HG02840 (cell line): Measurements from ENCODE around the gene SERPINA3.

Source experiments
- ATAC-seq: cut with Tn5 transposase; IDR thresholded peaks from one replicate; pipeline ENCODE4 v1.9.1; 2021; ENCODE audit warnings: mild to moderate bottlenecking, moderate library complexity, moderate number of reproducible peaks; ENCODE audit not compliant: unreplicated experiment, low FRiP score

The SERPINA3 gene

GRCh38 chr14:94612580-94613554 lies 676 bp downstream of the SERPINA3 start:
- ATAC-seq: no peak

GRCh38 chr14:94613720-94614644 lies 1.8 kb downstream of the SERPINA3 start:
- no peak for ATAC-seq

GRCh38 chr14:94614802-94615201 lies 2.6 kb downstream of the SERPINA3 start:
- no peak for ATAC-seq

- ATAC-seq: no peak
Measured at GRCh38 chr14:94615254-94615653, 3.1 kb downstream of the SERPINA3 start.

GRCh38 chr14:94615823-94616570 lies 3.8 kb downstream of the SERPINA3 start:
- no peak for ATAC-seq

GRCh38 chr14:94617366-94617941 lies 5.3 kb downstream of the SERPINA3 start:
- no peak for ATAC-seq

- ATAC-seq: no peak
Measured at GRCh38 chr14:94617988-94618822, 6.0 kb downstream of the SERPINA3 start.

- no peak for ATAC-seq
Measured at GRCh38 chr14:94619297-94619696, 7.1 kb downstream of the SERPINA3 start.

- ATAC-seq: no peak
Measured at GRCh38 chr14:94620597-94620996, 8.4 kb downstream of the SERPINA3 start.

- no peak for ATAC-seq
Measured at GRCh38 chr14:94621358-94622134, 9.4 kb downstream of the SERPINA3 start.

GRCh38 chr14:94622653-94623421 lies 10.6 kb downstream of the SERPINA3 start:
- ATAC-seq: no peak

- no peak for ATAC-seq
Measured at GRCh38 chr14:94623422-94623809, 11.2 kb downstream of the SERPINA3 start.

GRCh38 chr14:94623856-94624499 lies 11.8 kb downstream of the SERPINA3 start:
- no peak for ATAC-seq

- no peak for ATAC-seq
Measured at GRCh38 chr14:94624537-94625352, 12.6 kb downstream of the SERPINA3 start.

GRCh38 chr14:94625353-94625635 lies 13.1 kb downstream of the SERPINA3 start:
- no peak for ATAC-seq

- ATAC-seq: no peak
Measured at GRCh38 chr14:94628578-94628977, 16.4 kb downstream of the SERPINA3 start.

GRCh38 chr14:94630396-94630795 lies 18.2 kb downstream of the SERPINA3 start:
- ATAC-seq: no peak
